Lower lobe of right lung (tissue), 2 donors: ENCODE data around the gene HOXC9. TPM values are rescaled to one million over a fixed set of nuclear protein-coding genes. Genes with fewer than 3 reads are reported as not detected.

Source experiments
- ATAC-seq, 2 donors: fragments of 200-7000 bp; cut with Tn5 transposase; one replicate each; pipeline ENCODE4 v1.9.1; 2020 to 2022; ENCODE audit warnings: mild to moderate bottlenecking in 2 of 2, moderate library complexity in 2 of 2
- DNase-seq: peaks from one replicate; pipeline ENCODE4 v3.0.0-alpha.2; 2020
- H3K27ac ChIP-seq: fragments of 200-600 bp; one replicate; pipeline ENCODE4 v1.8.0; 2022
- H3K27me3 ChIP-seq: fragments of 200-600 bp; one replicate; pipeline ENCODE4 v1.8.0; 2022; ENCODE audit warnings: low read depth
- H3K36me3 ChIP-seq: fragments of 200-600 bp; one replicate; pipeline ENCODE4 v1.8.0; 2022; ENCODE audit warnings: mild to moderate bottlenecking
- H3K4me1 ChIP-seq: fragments of 200-600 bp; one replicate; pipeline ENCODE4 v1.8.0; 2022
- H3K4me3 ChIP-seq: fragments of 200-600 bp; one replicate; pipeline ENCODE4 v1.8.0; 2022; ENCODE audit warnings: mild to moderate bottlenecking
- H3K9me3 ChIP-seq: fragments of 200-600 bp; one replicate; pipeline ENCODE4 v1.8.0; 2022
- intact Hi-C: fragments of 100-400 bp; cut with DNase I; formaldehyde crosslinking; loops from one replicate; pipeline ENCODE4 v1.11.0; 2022
- total RNA-seq: library from RNA; stranded (reverse); fragmentation: NEBNext Ultra II Directional; extraction: Animal tissue kit (Norgen Biotek cat#: 25700); gene quantifications from one replicate; pipeline ENCODE4 v1.2.1, GENCODE V29; 2021
- TF ChIP-seq, protein P1 (sequence below): fragments of 200-600 bp; IDR thresholded peaks from one replicate; pipeline ENCODE4 v1.8.0; 2022; ENCODE audit warnings: antibody characterized with exemption, mild to moderate bottlenecking
- donor health status: DM: no; HTN: yes; CAD: no; lungs with severe emphysema.

The HOXC9 gene
- total RNA-seq, 1 donor from 2014 or later, result not detected

DNA sequence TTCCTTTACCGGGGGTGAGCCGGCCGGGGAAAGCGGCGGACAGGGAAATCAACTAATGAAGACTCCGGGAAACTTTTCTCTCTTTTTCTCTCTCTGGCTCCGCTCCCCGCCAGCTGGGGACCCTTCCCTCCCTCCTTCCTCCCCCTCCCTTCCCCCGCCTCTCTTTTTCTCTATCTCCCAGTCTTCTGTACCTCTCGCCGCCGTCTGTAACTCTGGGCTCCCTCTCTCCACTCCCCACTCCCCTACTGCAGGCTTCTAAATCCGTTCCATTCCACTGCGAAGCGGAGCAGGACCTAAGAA is 33.9 kb upstream of the HOXC9 start:
- Histone ChIP-seq H3K27me3 (peaks cover 100% of the 10 kb centered on the region), H3K9me3 (no peaks in the 10 kb centered on the region), H3K36me3 (no peaks in the 10 kb centered on the region), H3K4me3 (no peak overlapping the region), H3K27ac (no peak overlapping the region), H3K4me1 (peaks cover 13% of the 10 kb centered on the region)
- intact Hi-C loops, result no loop called here
- ATAC-seq (no peak), DNase-seq (no peak)
- TF ChIP-seq, protein P1, sequence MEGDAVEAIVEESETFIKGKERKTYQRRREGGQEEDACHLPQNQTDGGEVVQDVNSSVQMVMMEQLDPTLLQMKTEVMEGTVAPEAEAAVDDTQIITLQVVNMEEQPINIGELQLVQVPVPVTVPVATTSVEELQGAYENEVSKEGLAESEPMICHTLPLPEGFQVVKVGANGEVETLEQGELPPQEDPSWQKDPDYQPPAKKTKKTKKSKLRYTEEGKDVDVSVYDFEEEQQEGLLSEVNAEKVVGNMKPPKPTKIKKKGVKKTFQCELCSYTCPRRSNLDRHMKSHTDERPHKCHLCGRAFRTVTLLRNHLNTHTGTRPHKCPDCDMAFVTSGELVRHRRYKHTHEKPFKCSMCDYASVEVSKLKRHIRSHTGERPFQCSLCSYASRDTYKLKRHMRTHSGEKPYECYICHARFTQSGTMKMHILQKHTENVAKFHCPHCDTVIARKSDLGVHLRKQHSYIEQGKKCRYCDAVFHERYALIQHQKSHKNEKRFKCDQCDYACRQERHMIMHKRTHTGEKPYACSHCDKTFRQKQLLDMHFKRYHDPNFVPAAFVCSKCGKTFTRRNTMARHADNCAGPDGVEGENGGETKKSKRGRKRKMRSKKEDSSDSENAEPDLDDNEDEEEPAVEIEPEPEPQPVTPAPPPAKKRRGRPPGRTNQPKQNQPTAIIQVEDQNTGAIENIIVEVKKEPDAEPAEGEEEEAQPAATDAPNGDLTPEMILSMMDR, result no peak

DNA sequence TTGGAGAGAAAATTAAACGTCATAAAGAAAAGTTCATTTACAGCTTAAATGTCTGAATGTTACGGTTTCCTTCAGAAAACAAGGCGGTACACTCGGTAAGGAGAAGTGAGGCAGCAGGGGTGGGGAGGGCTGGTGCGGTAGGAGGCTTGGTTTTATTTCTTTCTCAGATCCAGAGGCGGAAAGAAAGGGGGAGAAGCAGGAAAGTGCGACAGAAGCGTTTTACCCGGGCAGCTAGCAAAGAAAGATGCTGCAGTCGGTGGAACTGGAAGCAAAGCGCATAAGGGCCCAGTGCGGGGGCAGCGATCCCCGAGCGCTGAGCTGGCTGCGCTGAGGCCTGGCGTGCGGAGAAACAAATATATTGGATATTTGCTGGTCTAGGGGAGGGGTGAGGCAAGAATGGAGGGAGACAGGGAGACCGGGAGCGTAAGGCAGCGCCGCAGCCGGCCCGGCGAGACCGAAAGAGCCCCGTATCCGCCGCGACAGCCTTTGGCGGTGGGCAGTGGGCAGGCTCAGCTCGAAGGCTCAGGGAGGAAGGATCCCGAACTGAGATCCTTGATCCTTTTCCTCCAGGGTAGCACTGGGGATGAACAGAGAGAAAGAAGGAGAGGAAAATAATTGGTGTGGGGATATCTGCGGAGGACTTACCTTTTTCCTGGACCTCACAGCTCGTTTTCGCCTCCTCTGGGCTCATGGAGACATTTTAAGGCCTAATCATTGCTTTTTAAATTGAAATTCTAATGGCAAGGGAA is 33.4 kb upstream of the HOXC9 start:
- Histone ChIP-seq H3K4me3 (no peak overlapping the region), H3K36me3 (no peaks in the 10 kb centered on the region), H3K27me3 (peaks cover 100% of the 10 kb centered on the region), H3K9me3 (no peaks in the 10 kb centered on the region), H3K4me1 (peaks cover 13% of the 10 kb centered on the region), H3K27ac (no peak overlapping the region)
- intact Hi-C loops, result no loop called here
- DNase-seq (no peak), ATAC-seq (no peak)
- TF ChIP-seq, protein P1, result no peak

DNA sequence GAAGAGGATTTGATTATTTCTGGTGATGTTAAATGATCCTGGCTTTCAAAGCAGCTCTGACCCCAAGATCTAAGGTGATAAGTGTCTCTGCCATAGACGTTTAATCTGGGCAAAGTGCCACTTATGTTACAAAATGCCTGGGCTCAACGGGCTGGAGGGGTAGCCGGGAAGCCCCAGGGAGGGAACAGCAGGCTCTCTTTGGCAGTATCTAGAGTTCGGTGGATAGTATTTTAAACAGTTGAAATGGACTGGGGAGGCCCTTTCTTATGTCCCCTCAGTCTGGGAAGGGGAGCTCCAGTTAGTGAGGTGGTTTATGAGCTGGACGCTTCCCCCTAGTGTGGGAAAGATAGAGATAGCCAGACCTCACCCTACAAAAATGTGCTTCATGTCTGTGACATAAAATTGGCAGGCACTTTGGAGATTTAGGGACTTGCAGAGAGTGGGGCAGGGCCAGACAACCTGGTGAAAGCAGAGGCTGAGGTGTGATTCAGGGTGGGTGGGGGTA is 32.5 kb upstream of the HOXC9 start:
- peaks cover 13% of the 10 kb centered on the region for H3K4me1 ChIP-seq
- H3K27me3 ChIP-seq, result peaks cover 100% of the 10 kb centered on the region
- TF ChIP-seq, protein P1, result no peak
- no peaks in the 10 kb centered on the region for H3K36me3 ChIP-seq
- DNase-seq, result no peak
- H3K27ac ChIP-seq, result no peak overlapping the region
- no peak overlapping the region for H3K4me3 ChIP-seq
- ATAC-seq, result no peak
- intact Hi-C loops, result no loop called here
- no peaks in the 10 kb centered on the region for H3K9me3 ChIP-seq

DNA sequence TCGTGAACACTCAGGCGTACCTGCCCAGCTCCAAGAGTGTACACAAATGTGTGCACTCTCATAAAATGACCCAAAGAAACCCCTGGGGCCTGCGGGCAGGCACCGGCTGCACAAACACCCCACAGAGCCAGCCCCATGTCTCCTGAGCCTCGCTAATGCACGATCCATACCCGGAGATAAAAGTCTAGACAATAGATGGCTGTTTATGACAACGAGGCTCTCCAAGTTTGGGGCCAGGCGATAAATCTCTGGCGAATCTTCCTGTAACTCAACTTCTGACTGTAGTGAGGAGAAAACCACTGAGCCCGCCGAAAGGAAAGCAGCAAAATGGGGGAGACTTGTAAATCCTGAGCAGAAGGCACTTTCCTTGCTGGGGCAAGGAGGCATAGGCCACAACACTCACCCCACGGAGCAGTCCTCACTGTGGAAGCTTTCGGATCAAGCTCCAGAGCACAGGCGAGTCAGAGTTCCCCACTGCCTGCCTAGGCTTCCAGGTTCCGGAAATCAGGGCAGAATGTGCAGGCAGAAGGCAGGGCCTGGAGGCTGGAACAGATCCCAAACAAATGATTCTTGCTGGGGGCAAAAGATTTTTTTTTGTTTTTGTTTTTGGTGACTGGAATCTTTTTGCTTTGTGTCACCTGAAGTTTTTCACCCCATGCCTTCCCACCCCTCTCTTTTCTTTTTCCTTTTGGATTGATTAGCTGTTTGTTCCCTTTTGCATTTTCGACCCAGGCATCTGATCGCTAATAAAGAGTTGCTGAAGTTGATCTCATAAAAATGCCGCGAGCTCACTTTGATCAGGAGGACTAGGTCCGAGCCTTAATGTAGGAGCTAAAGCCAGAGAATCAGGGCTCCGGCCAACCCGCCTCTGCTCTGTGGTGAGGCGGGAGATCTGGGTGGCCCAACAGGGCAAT is 31.5 kb upstream of the HOXC9 start:
- Histone ChIP-seq H3K9me3 (no peaks in the 10 kb centered on the region), H3K27me3 (peaks cover 100% of the 10 kb centered on the region), H3K27ac (no peak overlapping the region), H3K4me3 (no peak overlapping the region), H3K36me3 (no peaks in the 10 kb centered on the region), H3K4me1 (peaks cover 13% of the 10 kb centered on the region)
- TF ChIP-seq, protein P1, result no peak
- no peak for DNase-seq
- ATAC-seq, result no peak
- intact Hi-C loops, result no loop called here

DNA sequence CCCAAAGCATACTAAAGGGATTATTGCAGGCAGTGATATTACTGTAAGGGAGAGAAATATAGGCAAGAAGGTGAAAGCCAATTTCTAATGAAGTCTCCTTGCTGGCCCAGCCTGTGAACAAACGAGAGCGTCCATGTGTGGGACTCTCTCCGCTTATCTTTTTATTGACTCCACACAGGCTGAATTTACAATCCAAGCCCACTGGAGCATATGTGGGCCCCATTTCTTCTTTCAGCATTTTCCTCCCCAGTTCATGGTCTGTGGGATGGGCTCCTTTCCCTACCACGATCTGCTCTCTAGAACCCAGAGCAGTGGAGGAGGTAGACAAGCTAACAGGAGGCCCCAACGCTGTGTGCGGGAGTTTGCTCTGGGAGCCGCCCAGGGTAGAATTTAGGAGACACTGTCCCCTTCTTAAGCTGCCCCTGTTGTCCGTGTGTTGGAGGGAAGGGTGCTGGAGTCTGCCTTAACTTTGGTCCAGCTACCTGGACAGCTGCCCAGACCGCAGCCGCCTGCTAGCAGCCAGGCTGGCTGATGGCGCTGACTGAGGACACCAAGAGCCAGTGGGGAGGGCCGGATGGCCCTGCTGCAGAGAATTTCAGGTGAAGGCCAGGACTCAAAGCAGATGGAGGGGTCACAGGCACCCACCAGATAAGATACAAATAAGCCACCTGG is 30.2 kb upstream of the HOXC9 start:
- Histone ChIP-seq H3K27ac (no peak overlapping the region), H3K4me3 (no peak overlapping the region), H3K36me3 (no peaks in the 10 kb centered on the region), H3K4me1 (peaks cover 17% of the 10 kb centered on the region), H3K27me3 (peaks cover 98% of the 10 kb centered on the region), H3K9me3 (no peaks in the 10 kb centered on the region)
- TF ChIP-seq, protein P1, result no peak
- intact Hi-C loops, result no loop called here
- ATAC-seq (no peak), DNase-seq (no peak)
